MCF 10A (cell line): ENCODE data around the gene ORC4. TPM values are rescaled to one million over a fixed set of nuclear protein-coding genes. Genes with fewer than 3 reads are reported as not detected.

Experiments used
- BruUV-seq: library from RNA; stranded (reverse); fragments of 400-500 nt; replicated peaks from 2 replicates; lab custom pipeline; 2021; lab: Mats Ljungman, UMichigan
- CTCF ChIA-PET: fragments of 300-600 bp; sonication (Branson Sonifier 250); formaldehyde crosslinking; extraction: SDS; loops from one replicate; lab custom pipeline; 2021; ENCODE audit warnings: antibody characterized with exemption, inconsistent platforms; lab: Yijun Ruan, JAX
- POLR2A ChIA-PET: fragments of 300-600, 350-650 bp; sonication (Branson Sonifier 250); formaldehyde crosslinking; extraction: SDS; loops from one replicate; lab custom pipeline; 2020; ENCODE audit warnings: antibody characterized with exemption, inconsistent platforms; lab: Yijun Ruan, JAX
- DNase-seq: peaks from one replicate; pipeline ENCODE4 v3.0.0-alpha.2; 2018; ENCODE audit not compliant: unreplicated experiment
- H3K27ac Mint-ChIP-seq: one replicate; pipeline ENCODE4 v1.8.0; 2022; ENCODE audit warnings: mild to moderate bottlenecking, low read depth, mixed read lengths; ENCODE audit not compliant: unreplicated experiment
- H3K27me3 Mint-ChIP-seq: one replicate; pipeline ENCODE4 v1.8.0; 2022; ENCODE audit warnings: mixed read lengths; ENCODE audit not compliant: insufficient read depth, unreplicated experiment
- H3K36me3 Mint-ChIP-seq: one replicate; pipeline ENCODE4 v1.8.0; 2022; ENCODE audit warnings: mild to moderate bottlenecking, moderate library complexity, mixed read lengths; ENCODE audit not compliant: insufficient read depth, unreplicated experiment
- H3K4me1 Mint-ChIP-seq: one replicate; pipeline ENCODE4 v1.8.0; 2022; ENCODE audit warnings: mixed read lengths; ENCODE audit not compliant: insufficient read depth, unreplicated experiment
- H3K4me3 Mint-ChIP-seq: one replicate; pipeline ENCODE4 v1.8.0; 2022; ENCODE audit warnings: mild to moderate bottlenecking, moderate library complexity, mixed read lengths; ENCODE audit not compliant: unreplicated experiment
- H3K9me3 Mint-ChIP-seq: one replicate; pipeline ENCODE4 v1.8.0; 2022; ENCODE audit warnings: mixed read lengths; ENCODE audit not compliant: unreplicated experiment
- CTCF ChIP-seq: fragments of 200-600 bp; IDR thresholded peaks from one replicate; pipeline ENCODE4 v1.8.0; 2022; ENCODE audit warnings: antibody characterized with exemption, mild to moderate bottlenecking; ENCODE audit not compliant: unreplicated experiment
- intact Hi-C: fragments of 100-400 bp; cut with micrococcal nuclease; formaldehyde crosslinking; loops from 2 replicates; pipeline ENCODE4 v1.14.1; 2022
- total RNA-seq: library from RNA; stranded (reverse); gene quantifications from 2 replicates; pipeline ENCODE4 v1.2.3, GENCODE V29; 2022

ORC4 gene
- total RNA-seq, 1 experiment from 2014 or later, result 53.3 TPM

GRCh38 chr2:147910990-147911473 is 109.5 kb downstream of the ORC4 start:
- no peaks in the 10 kb centered on the region for H3K9me3 Mint-ChIP-seq
- H3K4me1 Mint-ChIP-seq, result no peaks in the 10 kb centered on the region
- intact Hi-C loops, result loop anchor here (1.0 to 5.0 kb wide), 7 partner anchors 66 to 1177 kb away; partner anchors contain the start of gene ACVR2A
- H3K36me3 Mint-ChIP-seq, result no peaks in the 10 kb centered on the region
- BruUV-seq, result no TSS peak
- ChIA-PET CTCF (interaction anchor here (0.5 to 4.4 kb wide), 15 partner anchors 11 to 1177 kb away, joined by 3 to 50 read pairs (median 4); no protein-coding TSS in a partner anchor), POLR2A (interaction anchor here (0.7 to 2.3 kb wide), 6 partner anchors 66 to 1560 kb away, joined by 3 to 12 read pairs (median 4); partner anchors contain the start of gene ACVR2A)
- peak; percentile 69 for DNase-seq
- no peak overlapping the region for H3K27ac Mint-ChIP-seq
- peak; percentile 35 for TF ChIP-seq CTCF
- no peaks in the 10 kb centered on the region for H3K27me3 Mint-ChIP-seq
- no peak overlapping the region for H3K4me3 Mint-ChIP-seq

GRCh38 chr2:147909178-147909577 is 111.4 kb downstream of the ORC4 start:
- H3K4me3 Mint-ChIP-seq, result no peak overlapping the region

GRCh38 chr2:147904051-147904450 is 116.5 kb downstream of the ORC4 start:
- Mint-ChIP-seq H3K4me3 (no peak overlapping the region), H3K27ac (no peak overlapping the region), H3K27me3 (no peaks in the 10 kb centered on the region), H3K4me1 (no peaks in the 10 kb centered on the region), H3K36me3 (no peaks in the 10 kb centered on the region), H3K9me3 (no peaks in the 10 kb centered on the region)
- intact Hi-C loops, result no loop called here
- no peak for DNase-seq
- ChIA-PET CTCF (no interaction called here), POLR2A (no interaction called here)
- BruUV-seq, result no TSS peak
- no peak for TF ChIP-seq CTCF

More at GRCh38 chr2:147909178-147909577, 111.4 kb downstream of the ORC4 start:
- Mint-ChIP-seq H3K27ac (no peak overlapping the region), H3K4me1 (no peaks in the 10 kb centered on the region), H3K36me3 (no peaks in the 10 kb centered on the region), H3K9me3 (no peaks in the 10 kb centered on the region), H3K27me3 (no peaks in the 10 kb centered on the region)
- BruUV-seq, result no TSS peak
- intact Hi-C loops, result no loop called here
- ChIA-PET CTCF (interaction anchor here (0.6 to 4.4 kb wide), 12 partner anchors 12 to 1175 kb away, joined by 3 to 50 read pairs (median 5); no protein-coding TSS in a partner anchor), POLR2A (interaction anchor here (2.3 kb wide), 2 partner anchors 64 to 384 kb away, joined by 6 to 12 read pairs; partner anchors contain the start of gene ACVR2A)
- no peak for TF ChIP-seq CTCF
- no peak for DNase-seq

GRCh38 chr2:147888680-147889079 is 131.9 kb downstream of the ORC4 start:
- ChIA-PET POLR2A (no interaction called here), CTCF (no interaction called here)
- no peak for TF ChIP-seq CTCF
- Mint-ChIP-seq H3K9me3 (no peaks in the 10 kb centered on the region), H3K4me3 (no peak overlapping the region), H3K4me1 (peaks cover 12% of the 10 kb centered on the region), H3K27me3 (no peaks in the 10 kb centered on the region), H3K36me3 (no peaks in the 10 kb centered on the region), H3K27ac (no peak overlapping the region)
- intact Hi-C loops, result loop anchor here (10.0 kb wide), 1 partner anchor 64 kb away; no protein-coding TSS in a partner anchor
- BruUV-seq, result no TSS peak
- no peak for DNase-seq
